PC-3 (cell line): ENCODE measurements around the gene MXI1.

ENCODE experiments used
- CTCF ChIP-seq: fragments of 300-600 bp; sonication (generic); conservative IDR thresholded peaks from 2 replicates; pipeline ENCODE4 v1.5.1; 2017; ENCODE audit warnings: antibody characterized with exemption, low read depth, mild to moderate bottlenecking, low read length
- EZH2phosphoT487 ChIP-seq: fragments of 300-600 bp; sonication (generic); IDR thresholded peaks from 2 replicates; pipeline ENCODE4 v1.6.1; 2018; ENCODE audit warnings: mild to moderate bottlenecking, antibody characterized with exemption, low read length, borderline replicate concordance

DNA sequence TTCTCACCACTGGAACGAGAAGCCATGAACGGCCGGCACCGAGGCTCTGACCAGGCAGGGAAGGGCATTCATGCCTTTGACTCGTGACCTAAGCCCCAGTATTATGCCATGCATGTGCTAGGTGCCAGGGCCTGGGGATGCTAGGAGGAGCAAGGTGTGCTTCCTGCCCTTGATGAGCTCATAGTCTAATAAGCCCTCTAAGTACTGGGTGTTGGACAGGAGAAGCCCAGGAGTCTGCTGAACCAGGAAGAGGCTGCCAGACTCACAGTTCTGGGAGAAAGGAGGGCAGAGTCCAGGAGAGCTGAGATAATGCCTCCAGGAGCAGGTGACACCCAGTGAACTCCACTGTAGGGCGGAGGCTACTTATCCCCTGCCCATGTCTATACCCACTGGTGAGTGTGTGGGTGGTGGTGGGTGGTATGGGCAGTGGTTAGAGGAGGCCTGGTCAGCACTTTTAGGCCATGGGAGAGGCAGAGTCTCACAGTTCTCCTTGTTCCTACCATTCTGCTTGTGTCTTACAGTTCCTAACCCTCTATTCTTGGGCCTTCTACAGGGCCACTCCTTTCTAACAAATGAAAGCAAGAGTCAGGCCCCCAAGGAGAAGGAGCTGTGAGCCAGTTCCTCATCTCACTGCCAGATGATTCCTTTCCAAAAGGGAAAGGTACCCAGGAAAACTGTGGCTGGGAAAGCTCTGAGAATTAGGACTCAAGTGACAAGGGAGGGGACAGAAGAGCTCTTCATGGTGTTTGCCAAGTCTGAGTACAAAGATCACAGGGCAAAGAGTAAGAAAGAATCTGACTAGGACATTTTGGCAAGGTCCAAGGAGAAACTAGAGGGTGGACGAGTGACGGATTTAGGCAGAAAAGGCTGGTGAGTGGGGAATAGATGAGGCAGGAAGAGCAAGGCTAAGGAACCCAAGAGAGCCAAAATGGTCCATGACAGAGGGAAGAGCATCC, 3.6 kb upstream of the MXI1 start:
- TF ChIP-seq CTCF (no peak), EZH2phosphoT487 (no peak)
